ENCODE data around the gene TEAD1. TPM values are rescaled to one million over a fixed set of nuclear protein-coding genes. Genes with fewer than 3 reads are reported as not detected.

The TEAD1 gene
- total RNA-seq, 4 donors from 2014 or later, result 45.7 to 88.7 (median 71.4) TPM

GRCh38 chr11:12888525-12889158 lies 214.4 kb downstream of the TEAD1 start:
- peak; percentile 83 to 95 for DNase-seq (ENCODE audit: low spot score in 2 of 2)
- intact Hi-C loops (cut with DNase I; ENCODE audit: low total_unique reads), result loop anchor here (5.0 to 10.0 kb wide), 2 partner anchors 294 to 556 kb away; no protein-coding TSS in a partner anchor
- no peak overlapping the region for H3K4me3 ChIP-seq (ENCODE audit: low read depth, poor library complexity, severe bottlenecking)
- 16 to 23% methylated on average over 6 of the region's 6 CpGs for WGBS, 2 donors
- TF ChIP-seq CTCF (IDR thresholded peaks at IDR 0.05) (peak in 1 of 3 donors; percentile 9), POLR2A (IDR thresholded peaks at IDR 0.05) (no peak)

GRCh38 chr11:12889243-12889642 lies 215.0 kb downstream of the TEAD1 start:
- WGBS, 2 donors, result 60 to 72% methylated on average over 5 of the region's 5 CpGs
- TF ChIP-seq POLR2A (IDR thresholded peaks at IDR 0.05), result no peak
- TF ChIP-seq CTCF (IDR thresholded peaks at IDR 0.05), result no peak
- intact Hi-C loops (cut with DNase I; ENCODE audit: low total_unique reads), result loop anchor here (5.0 to 10.0 kb wide), 2 partner anchors 294 to 557 kb away; no protein-coding TSS in a partner anchor
- DNase-seq (ENCODE audit: low spot score in 2 of 2), result no peak
- no peak overlapping the region for H3K4me3 ChIP-seq (ENCODE audit: low read depth, poor library complexity, severe bottlenecking)

GRCh38 chr11:12890476-12890875 lies 216.3 kb downstream of the TEAD1 start:
- DNase-seq (ENCODE audit: low spot score in 2 of 2), result no peak
- no peak for TF ChIP-seq POLR2A (IDR thresholded peaks at IDR 0.05)
- TF ChIP-seq CTCF (IDR thresholded peaks at IDR 0.05), result no peak
- 74 to 82% methylated on average over 5 of the region's 5 CpGs for WGBS, 2 donors

GRCh38 chr11:12893787-12894672 lies 219.8 kb downstream of the TEAD1 start:
- H3K4me3 ChIP-seq (ENCODE audit: low read depth, poor library complexity, severe bottlenecking), result no peak overlapping the region
- TF ChIP-seq POLR2A (IDR thresholded peaks at IDR 0.05) (no peak), CTCF (IDR thresholded peaks at IDR 0.05) (peak in 1 of 3 donors; percentile 53)
- WGBS, 2 donors, result 37 to 47% methylated on average over 12 of the region's 12 CpGs
- intact Hi-C loops (cut with DNase I; ENCODE audit: low total_unique reads), result no loop called here
- DNase-seq (ENCODE audit: low spot score in 2 of 2), result peak; percentile 61 to 93

More at GRCh38 chr11:12890476-12890875, 216.3 kb downstream of the TEAD1 start:
- no peak overlapping the region for H3K4me3 ChIP-seq (ENCODE audit: low read depth, poor library complexity, severe bottlenecking)
- intact Hi-C loops (cut with DNase I; ENCODE audit: low total_unique reads), result no loop called here

- intact Hi-C loops (cut with DNase I; ENCODE audit: low total_unique reads), result no loop called here
- no peak for DNase-seq (ENCODE audit: low spot score in 2 of 2)
- H3K4me3 ChIP-seq (ENCODE audit: low read depth, poor library complexity, severe bottlenecking), result no peak overlapping the region
- TF ChIP-seq CTCF (IDR thresholded peaks at IDR 0.05) (no peak), POLR2A (IDR thresholded peaks at IDR 0.05) (no peak)
Observed at GRCh38 chr11:12897390-12897789, 223.2 kb downstream of the TEAD1 start.
